ENCODE results near the gene C16orf89. TPM values are rescaled to one million over a fixed set of nuclear protein-coding genes. Genes with fewer than 3 reads are reported as not detected.

Gene C16orf89
- total RNA-seq, 1 experiment from 2014 or later = not detected

DNA sequence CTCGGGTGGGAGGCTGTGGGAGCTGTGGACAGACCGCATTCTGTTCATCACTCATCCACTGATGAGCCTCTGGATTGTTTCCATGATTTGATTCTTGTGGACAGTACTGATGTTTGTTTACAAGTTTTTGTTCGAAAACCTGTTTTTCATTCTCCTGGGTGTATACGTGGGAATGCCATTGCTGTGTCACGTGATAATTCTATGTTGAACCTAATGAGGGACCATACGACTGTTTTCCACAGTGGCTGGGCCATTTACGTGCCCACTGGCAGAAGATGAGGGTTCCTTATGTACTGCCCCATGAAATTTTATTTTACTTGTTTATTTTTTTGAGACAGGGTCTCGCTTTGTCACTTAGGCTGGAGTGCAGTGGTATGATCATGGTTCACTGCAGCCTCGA, 3.3 kb upstream of the C16orf89 start:
- no TSS peak for BruUV-seq (replicated peaks)
- Histone ChIP-seq H3K36me3 (ENCODE audit: insufficient read depth, low read length, poor library complexity, severe bottlenecking) (no peaks in the 10 kb centered on the region), H3K27me3 (replicated peaks; ENCODE audit: insufficient read depth, low read depth, low read length, poor library complexity) (peaks cover 38% of the 10 kb centered on the region), H3K4me3 (ENCODE audit: low read depth, low read length, poor library complexity, severe bottlenecking) (no peak overlapping the region), H3K9me3 (ENCODE audit: low read depth, low read length, poor library complexity, severe bottlenecking) (no peaks in the 10 kb centered on the region), H3K27ac (ENCODE audit: low read depth, low read length, poor library complexity, severe bottlenecking) (no peak overlapping the region), H3K4me1 (ENCODE audit: insufficient read depth, low read length, poor library complexity, severe bottlenecking) (peaks cover 3% of the 10 kb centered on the region)
- DNase-seq (ENCODE audit: low spot score) = no peak
- ChIA-PET CTCF (no interaction called here), POLR2A (ENCODE audit: low non-redundant PET) (no interaction called here)
- TF ChIP-seq, protein P1, sequence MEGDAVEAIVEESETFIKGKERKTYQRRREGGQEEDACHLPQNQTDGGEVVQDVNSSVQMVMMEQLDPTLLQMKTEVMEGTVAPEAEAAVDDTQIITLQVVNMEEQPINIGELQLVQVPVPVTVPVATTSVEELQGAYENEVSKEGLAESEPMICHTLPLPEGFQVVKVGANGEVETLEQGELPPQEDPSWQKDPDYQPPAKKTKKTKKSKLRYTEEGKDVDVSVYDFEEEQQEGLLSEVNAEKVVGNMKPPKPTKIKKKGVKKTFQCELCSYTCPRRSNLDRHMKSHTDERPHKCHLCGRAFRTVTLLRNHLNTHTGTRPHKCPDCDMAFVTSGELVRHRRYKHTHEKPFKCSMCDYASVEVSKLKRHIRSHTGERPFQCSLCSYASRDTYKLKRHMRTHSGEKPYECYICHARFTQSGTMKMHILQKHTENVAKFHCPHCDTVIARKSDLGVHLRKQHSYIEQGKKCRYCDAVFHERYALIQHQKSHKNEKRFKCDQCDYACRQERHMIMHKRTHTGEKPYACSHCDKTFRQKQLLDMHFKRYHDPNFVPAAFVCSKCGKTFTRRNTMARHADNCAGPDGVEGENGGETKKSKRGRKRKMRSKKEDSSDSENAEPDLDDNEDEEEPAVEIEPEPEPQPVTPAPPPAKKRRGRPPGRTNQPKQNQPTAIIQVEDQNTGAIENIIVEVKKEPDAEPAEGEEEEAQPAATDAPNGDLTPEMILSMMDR (conservative IDR thresholded peaks at IDR 0.05; ENCODE audit: low read depth, low read length) = no peak
- TF ChIP-seq EZH2 (IDR thresholded peaks at IDR 0.05; ENCODE audit: borderline replicate concordance, low read depth, low read length, poor library complexity, severe bottlenecking) = no peak
- intact Hi-C loops (cut with micrococcal nuclease; ENCODE audit: unreplicated experiment) = no loop called here

DNA sequence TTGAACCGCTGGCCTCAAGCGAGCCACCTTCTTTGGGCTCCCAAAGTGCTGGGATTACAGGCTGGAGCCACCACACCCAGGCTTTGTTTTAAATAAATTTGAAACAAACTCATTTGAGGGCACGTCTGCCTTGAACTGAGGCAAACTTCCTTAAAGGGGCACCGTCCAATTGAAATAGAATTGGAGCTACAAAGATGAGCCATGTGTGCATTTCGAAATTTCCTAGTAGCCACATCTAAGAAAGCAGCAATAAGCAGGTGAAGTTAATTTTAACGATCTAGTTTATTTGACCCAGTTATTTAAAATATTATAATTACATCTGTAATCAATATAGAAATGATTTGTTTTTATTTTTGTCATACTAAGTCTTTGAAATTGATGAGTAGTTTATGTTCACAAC, 755 bp upstream of the C16orf89 start:
- Histone ChIP-seq H3K27ac (ENCODE audit: low read depth, low read length, poor library complexity, severe bottlenecking) (no peak overlapping the region), H3K9me3 (ENCODE audit: low read depth, low read length, poor library complexity, severe bottlenecking) (no peaks in the 10 kb centered on the region), H3K27me3 (replicated peaks; ENCODE audit: insufficient read depth, low read depth, low read length, poor library complexity) (peaks cover 54% of the 10 kb centered on the region), H3K4me3 (ENCODE audit: low read depth, low read length, poor library complexity, severe bottlenecking) (no peak overlapping the region), H3K4me1 (ENCODE audit: insufficient read depth, low read length, poor library complexity, severe bottlenecking) (no peaks in the 10 kb centered on the region), H3K36me3 (ENCODE audit: insufficient read depth, low read length, poor library complexity, severe bottlenecking) (no peaks in the 10 kb centered on the region)
- ChIA-PET CTCF (no interaction called here), POLR2A (ENCODE audit: low non-redundant PET) (no interaction called here)
- no peak for TF ChIP-seq EZH2 (IDR thresholded peaks at IDR 0.05; ENCODE audit: borderline replicate concordance, low read depth, low read length, poor library complexity, severe bottlenecking)
- TF ChIP-seq, protein P1 (conservative IDR thresholded peaks at IDR 0.05; ENCODE audit: low read depth, low read length) = no peak
- no TSS peak for BruUV-seq (replicated peaks)
- no peak for DNase-seq (ENCODE audit: low spot score)
- intact Hi-C loops (cut with micrococcal nuclease; ENCODE audit: unreplicated experiment) = no loop called here

DNA sequence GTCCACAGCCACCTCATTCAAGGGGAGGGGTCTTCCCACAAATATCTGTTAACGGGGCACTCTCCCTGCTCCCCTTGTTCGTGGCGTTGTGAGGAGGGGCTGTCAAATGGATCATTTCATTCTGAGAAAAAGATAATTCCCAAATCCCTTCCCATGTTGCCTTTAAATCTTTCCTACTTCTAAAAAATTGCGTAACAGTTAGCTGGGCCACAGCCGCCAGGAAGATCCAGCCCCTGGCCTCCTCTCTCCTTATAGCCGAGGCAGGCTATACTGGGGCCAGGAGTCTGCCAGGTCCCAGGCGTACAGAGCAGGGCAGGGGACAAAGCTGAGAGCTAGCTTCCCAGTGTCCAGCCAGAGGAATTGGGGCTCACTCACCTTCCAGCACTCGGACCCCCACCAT, 430 bp downstream of the C16orf89 start:
- Histone ChIP-seq H3K36me3 (ENCODE audit: insufficient read depth, low read length, poor library complexity, severe bottlenecking) (no peaks in the 10 kb centered on the region), H3K27ac (ENCODE audit: low read depth, low read length, poor library complexity, severe bottlenecking) (no peak overlapping the region), H3K4me1 (ENCODE audit: insufficient read depth, low read length, poor library complexity, severe bottlenecking) (no peaks in the 10 kb centered on the region), H3K27me3 (replicated peaks; ENCODE audit: insufficient read depth, low read depth, low read length, poor library complexity) (peaks cover 54% of the 10 kb centered on the region), H3K4me3 (ENCODE audit: low read depth, low read length, poor library complexity, severe bottlenecking) (no peak overlapping the region), H3K9me3 (ENCODE audit: low read depth, low read length, poor library complexity, severe bottlenecking) (no peaks in the 10 kb centered on the region)
- CTCF ChIA-PET = no interaction called here
- TF ChIP-seq, protein P1 (conservative IDR thresholded peaks at IDR 0.05; ENCODE audit: low read depth, low read length) = no peak
- no peak for TF ChIP-seq EZH2 (IDR thresholded peaks at IDR 0.05; ENCODE audit: borderline replicate concordance, low read depth, low read length, poor library complexity, severe bottlenecking)
- BruUV-seq (replicated peaks) = no TSS peak
- no peak for DNase-seq (ENCODE audit: low spot score)
- POLR2A ChIA-PET (ENCODE audit: low non-redundant PET) = no interaction called here
- intact Hi-C loops (cut with micrococcal nuclease; ENCODE audit: unreplicated experiment) = no loop called here

All from A673 (cell line).